Activated CD4-positive, CD25-positive, alpha-beta regulatory T cell treated with anti-CD3 and anti-CD28 coated beads, Interleukin-2, amount 50 U/mL, for 16 hours (primary cell): Measurements from ENCODE around the gene SORCS2.

Experiments
- DNase-seq: peaks from one replicate; pipeline ENCODE4 v3.0.0-alpha.2; 2020; ENCODE audit warnings: low read depth, low spot score

The SORCS2 gene

GRCh38 chr4:7725951-7726350, 533.6 kb downstream of the SORCS2 start:
- DNase-seq: no peak

DNA sequence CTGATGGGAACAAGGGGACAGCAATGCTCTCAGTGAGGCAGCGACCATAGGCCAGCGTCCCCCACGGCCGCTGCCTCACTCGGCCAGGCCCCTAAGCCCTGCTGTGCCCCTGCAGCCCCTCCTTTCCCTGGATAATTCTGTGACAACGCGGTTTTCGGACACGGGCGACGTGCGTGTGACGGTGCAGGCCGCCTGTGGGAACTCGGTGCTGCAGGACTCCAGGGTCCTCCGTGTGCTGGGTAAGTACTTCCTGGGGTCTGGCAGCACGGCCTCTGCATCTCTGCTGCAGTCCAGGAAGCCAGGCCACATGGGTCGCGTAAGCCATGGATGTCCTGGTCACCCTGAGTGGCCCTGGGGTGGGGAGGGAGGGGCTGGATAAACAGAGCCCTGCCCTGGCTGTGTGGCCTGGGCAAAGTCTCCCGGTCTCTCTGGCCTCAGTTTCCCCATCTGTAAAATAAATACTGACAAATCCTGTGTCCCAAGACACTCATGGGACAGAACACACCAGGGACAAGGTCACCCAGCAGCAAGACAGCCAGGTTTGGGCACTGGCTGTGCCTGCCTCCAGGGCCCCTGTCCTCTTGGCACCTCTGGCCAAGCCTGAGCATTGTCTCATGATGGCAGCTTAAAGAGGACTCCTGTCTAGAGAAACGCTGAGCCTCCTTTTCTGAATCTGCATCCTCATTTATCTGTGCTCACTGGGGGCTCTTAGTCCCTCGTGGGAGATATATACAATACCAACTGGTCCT, 534.5 kb downstream of the SORCS2 start:
- no peak for DNase-seq

GRCh38 chr4:7727749-7728148, 535.4 kb downstream of the SORCS2 start:
- DNase-seq: no peak

- no peak for DNase-seq
Observed at GRCh38 chr4:7731437-7731836, 539.1 kb downstream of the SORCS2 start.

DNA sequence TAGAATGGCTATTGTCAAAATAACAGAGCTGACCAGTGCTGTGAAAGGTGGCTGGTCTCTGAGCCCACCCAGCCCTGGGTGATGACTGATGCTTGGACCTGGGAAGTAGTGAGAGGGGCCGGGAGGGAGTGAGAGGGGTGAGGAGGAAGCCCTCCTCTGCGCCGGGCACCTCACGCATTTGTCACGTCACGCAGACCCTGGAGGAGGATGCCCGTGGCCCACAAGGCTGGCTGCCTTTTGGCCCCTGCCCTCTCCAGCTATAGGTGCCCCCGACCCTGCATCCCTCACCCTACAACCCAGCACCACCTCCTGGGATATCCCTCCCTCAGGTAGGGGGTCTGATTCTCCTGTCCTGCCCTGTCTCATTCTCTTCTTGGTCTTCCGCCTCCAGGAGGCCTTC, 539.9 kb downstream of the SORCS2 start:
- DNase-seq: no peak

GRCh38 chr4:7733201-7733600, 540.9 kb downstream of the SORCS2 start:
- DNase-seq: no peak

GRCh38 chr4:7733801-7734650, 541.7 kb downstream of the SORCS2 start:
- DNase-seq: no peak

DNA sequence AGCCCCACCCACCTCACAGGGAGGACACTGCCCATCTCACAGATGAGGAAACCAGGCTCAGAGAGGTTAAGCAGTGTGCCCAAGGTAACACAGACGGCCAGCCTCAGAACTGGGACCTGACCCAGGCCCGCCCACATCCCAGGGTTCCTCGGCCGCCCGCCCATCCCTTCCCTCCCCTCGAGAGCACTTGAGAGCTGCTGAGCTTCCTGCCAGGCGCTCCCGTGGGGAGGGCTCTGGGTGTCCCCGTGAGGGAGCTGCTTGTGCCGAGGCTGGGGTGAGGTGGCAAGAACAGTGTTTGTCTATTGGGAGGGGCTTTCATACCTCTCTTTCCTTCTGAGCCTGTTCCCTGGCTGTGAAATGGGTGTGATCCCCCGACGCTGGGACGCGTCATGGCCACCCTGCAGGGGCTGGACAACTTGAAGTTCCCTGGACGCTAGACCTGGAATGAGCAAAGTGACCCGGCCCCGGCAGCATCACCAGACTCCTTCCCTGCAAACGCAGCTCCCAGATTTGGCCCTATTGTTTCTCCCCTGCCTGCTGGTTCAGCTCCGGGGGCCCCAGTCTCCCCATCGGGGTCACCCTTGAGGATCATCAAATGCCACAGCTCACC, 542.4 kb downstream of the SORCS2 start:
- no peak for DNase-seq

DNA sequence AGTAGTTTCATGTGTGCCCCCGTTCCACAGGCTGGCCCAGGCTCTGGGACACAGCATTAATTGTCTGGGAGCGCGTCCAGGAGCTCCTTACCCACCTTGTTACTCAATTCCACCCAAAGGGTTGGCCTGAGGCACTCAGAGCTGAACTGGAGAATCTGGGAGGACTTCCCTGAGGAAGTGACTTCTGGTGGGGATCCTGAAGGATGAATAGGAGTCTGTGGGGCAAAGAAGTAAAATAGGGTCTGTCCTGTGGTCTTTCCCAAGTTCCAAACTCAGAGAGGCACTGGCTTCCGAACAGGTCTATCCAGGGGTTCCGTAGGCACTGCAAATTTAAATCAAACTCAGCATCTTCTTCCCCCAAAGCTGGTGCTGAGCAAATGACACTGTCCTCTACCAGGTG, 543.1 kb downstream of the SORCS2 start:
- no peak for DNase-seq

DNA sequence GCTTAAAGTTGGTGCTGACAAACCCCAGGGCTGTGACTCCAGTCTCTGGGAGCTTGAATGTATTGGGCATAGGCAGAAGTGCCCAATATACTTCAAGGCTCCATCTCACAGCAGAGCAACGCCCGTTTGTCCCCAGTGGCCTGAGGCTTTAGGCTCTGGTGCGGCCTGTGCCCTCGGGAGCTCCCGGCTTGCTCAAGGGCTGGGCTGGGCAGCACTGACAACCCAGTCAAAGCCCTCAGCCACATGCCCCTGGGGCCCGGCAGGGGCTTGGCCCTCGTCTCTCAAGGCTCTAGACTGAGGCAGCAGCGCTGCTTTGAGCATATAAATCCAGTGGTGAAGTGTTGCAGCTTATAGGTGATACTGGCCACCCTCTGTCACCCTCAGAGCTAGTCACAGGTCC, 543.6 kb downstream of the SORCS2 start:
- DNase-seq: no peak

DNA sequence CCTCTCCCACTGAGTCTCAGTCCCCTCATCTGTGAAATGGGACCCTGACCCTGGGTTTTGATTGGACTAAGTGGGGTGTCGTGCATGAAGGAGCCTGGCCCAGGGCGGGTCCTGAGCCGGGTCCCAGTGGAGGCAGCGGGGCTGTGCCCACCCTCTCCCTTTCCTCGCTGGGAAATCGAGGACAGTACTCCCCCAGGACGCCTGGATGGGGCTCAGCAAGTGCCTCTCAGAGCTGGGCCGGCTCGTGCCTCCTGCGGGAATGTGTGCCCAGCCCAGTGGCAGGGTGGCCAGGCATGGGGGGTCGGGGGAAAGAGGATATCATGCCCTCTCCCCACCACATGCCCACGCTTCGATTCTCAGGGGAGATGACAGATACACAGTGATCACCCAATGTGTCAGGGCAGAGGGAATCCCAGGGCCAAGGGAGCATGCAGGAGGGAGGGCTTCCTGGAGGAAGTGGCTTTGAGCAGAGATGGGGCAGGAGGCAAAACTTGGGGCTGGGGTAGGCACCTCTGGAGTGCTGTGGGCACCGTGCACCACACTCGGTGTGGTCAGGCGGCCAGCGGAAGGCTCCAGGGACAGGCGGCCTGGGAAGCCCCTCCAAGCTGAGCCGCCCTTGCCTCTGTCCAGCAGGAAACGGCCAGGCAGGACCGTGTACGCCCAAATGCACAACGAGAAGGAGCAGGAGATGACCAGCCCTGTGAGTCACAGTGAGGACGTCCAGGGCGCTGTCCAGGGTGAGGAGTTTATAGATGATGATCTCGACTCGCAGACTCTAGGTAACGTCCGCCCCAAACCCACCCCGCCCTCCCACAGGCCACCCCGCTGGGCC, 544.3 kb downstream of the SORCS2 start:
- DNase-seq: no peak

GRCh38 chr4:7737268-7737645, 544.9 kb downstream of the SORCS2 start:
- DNase-seq: no peak

DNA sequence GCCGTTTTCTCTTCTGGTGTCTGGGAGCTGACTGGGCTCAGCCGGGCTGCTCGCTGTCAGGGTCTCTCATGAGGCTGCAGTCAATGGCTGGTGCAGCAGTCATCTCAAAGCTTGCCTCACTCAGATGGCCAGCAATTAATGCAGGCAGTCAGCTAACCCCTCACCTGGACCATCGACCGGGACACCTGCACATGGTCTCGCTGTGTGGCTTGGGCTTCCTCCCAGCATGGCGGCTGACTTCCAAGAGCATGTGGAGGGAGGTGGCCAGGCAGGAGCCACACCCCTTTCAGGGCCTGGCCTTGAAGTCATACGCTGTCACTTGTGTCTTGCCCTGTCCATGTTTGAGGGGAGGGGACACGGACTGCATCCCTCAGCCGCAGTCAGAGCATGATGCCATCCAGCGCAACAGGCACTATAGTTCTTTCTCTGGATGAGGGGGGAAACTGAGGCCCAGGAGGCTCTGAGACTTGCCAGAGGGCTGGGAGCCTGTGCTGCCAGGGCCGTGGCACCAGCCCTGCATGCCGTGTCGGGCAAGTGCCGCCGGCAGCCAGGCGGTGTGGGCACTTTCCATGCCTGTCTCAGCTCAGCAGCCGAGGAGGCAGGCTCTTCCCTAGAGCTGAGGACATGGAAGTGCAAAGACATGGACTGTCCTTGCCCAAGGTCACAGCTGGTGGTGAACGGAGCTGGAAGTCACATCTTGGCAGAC, 545.6 kb downstream of the SORCS2 start:
- no peak for DNase-seq

DNA sequence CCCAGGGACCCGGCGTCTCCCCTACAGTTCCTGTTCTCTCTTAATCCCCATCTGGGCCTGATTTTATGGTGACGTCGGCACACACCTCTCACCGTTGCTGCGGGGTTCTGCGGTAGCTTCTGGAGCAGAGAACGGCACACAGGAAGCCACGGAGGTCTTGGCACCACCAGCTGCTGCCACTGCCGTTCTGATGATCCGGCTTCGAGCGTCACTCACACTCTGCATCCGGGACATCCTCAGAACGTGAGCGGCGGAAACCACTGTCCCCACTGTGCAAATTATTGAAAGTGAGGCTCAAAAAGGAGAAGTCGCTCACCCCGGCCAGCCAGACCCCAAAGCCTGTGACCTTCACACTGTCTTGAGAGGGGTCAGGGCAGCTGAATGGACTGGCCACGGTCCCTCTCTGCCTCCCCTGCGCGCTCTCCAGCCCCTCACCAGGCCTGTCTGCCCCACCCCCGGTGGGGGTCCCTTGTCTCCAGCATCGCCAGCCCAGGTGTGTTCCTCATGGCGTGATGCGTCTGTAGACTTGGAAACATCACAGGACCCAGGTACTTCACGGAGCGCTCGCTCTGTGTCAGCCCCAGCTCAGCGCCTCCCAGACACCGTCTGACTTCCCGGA, 546.2 kb downstream of the SORCS2 start:
- DNase-seq: no peak

GRCh38 chr4:7739077-7739917, 547.0 kb downstream of the SORCS2 start:
- DNase-seq: no peak

DNA sequence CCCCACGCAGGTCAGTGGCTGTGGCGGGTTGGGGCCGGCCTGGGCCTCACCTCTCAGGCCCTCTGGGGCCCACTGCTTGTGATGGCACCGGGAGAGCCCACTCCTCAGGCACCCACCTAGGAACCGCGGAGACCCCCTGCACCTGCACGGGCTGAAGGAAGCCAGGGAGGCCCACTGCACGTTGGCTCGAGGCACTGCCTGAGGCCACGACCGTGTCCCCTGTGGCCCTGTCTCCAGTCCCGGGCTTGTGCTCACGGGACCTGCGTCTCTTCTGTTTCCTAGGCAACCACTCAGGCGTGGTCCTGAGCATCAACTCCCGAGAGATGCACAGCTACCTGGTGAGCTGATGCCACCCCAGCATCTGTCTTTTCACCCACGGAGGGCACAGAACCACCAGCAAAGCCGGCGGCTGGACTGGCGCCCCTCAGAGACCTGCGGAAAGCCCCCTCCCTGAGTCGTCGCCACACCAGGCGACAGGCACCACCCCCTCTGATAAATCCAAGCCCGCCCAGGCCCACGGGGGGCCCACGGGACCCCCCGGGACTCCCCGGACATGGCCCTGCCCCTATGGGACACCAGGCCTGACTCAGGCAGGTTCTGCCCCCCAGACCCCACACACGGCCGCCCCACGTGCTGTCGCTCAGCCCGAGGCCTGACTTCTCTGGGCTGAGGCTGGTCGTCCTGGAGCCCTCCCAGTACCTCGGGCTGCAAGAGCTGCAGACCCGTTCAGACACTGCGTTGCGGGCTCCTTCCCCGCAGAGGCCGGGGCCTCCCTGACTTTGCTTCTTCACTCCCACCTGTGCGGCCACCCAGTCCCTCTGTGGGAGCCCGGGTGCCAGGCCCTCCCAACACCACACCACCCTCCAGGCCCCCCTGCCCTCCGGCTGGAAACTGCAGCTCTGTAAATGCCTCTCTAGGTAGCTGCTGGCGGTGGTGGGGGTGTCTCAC, 547.9 kb downstream of the SORCS2 start:
- no peak for DNase-seq

- no peak for DNase-seq
Observed at GRCh38 chr4:7740866-7741525, 548.7 kb downstream of the SORCS2 start.
